ENCODE measurements around the gene HIBCH. TPM values are rescaled to one million over a fixed set of nuclear protein-coding genes. Genes with fewer than 3 reads are reported as not detected.

Gene HIBCH
- total RNA-seq, 2 experiments from 2014 or later = 15.6 to 29.7 TPM

- no peak for TF ChIP-seq CTCF (conservative IDR thresholded peaks at IDR 0.05; ENCODE audit: low read length)
- no peak for TF ChIP-seq EZH2phosphoT487 (IDR thresholded peaks at IDR 0.05; ENCODE audit: borderline replicate concordance, low read depth, low read length)
- Histone ChIP-seq H3K9me3 (ENCODE audit: low read length) (peaks cover 17% of the 10 kb centered on the region; the same call in 1 of the 2 replicates), H3K4me1 (ENCODE audit: insufficient read depth, low read length, poor library complexity, severe bottlenecking) (no peaks in the 10 kb centered on the region), H4K20me1 (ENCODE audit: insufficient read depth, low read length) (no peaks in the 10 kb centered on the region), H2AFZ (ENCODE audit: low read length) (no peak overlapping the region), H3K9me2 (ENCODE audit: insufficient read depth, low read length) (no peaks in the 10 kb centered on the region), H3K79me2 (ENCODE audit: insufficient read depth, low read depth, low read length) (no peaks in the 10 kb centered on the region), H3K36me3 (ENCODE audit: insufficient read depth, low read length) (peaks cover 39% of the 10 kb centered on the region), H3K4me3 (ENCODE audit: low read depth, low read length, poor library complexity, severe bottlenecking) (no peak overlapping the region), H3K27ac (ENCODE audit: low read depth, low read length, poor library complexity, severe bottlenecking) (no peak overlapping the region), H3K4me2 (ENCODE audit: low read length) (no peak overlapping the region)
- ChIA-PET POLR2A (interaction anchor here (0.7 kb wide), 1 partner anchor 33 kb away, joined by 3 read pairs; no protein-coding TSS in a partner anchor), CTCF (ENCODE audit: unreplicated experiment) (no interaction called here)
- BruUV-seq (replicated peaks) = no TSS peak
- intact Hi-C loops (cut with micrococcal nuclease; ENCODE audit: unreplicated experiment) = no loop called here
- no peak for DNase-seq (ENCODE audit: low spot score)
Measured at GRCh38 chr2:190256087-190256486, 63.5 kb downstream of the HIBCH start.

GRCh38 chr2:190255676-190256075 is 64.0 kb downstream of the HIBCH start:
- CTCF ChIA-PET (ENCODE audit: unreplicated experiment) = no interaction called here

More at GRCh38 chr2:190255676-190256075, 64.0 kb downstream of the HIBCH start:
- TF ChIP-seq EZH2phosphoT487 (IDR thresholded peaks at IDR 0.05; ENCODE audit: borderline replicate concordance, low read depth, low read length) (no peak), CTCF (conservative IDR thresholded peaks at IDR 0.05; ENCODE audit: low read length) (no peak)
- Histone ChIP-seq H3K4me1 (ENCODE audit: insufficient read depth, low read length, poor library complexity, severe bottlenecking) (no peaks in the 10 kb centered on the region), H3K27ac (ENCODE audit: low read depth, low read length, poor library complexity, severe bottlenecking) (no peak overlapping the region), H3K4me2 (ENCODE audit: low read length) (no peak overlapping the region), H3K4me3 (ENCODE audit: low read depth, low read length, poor library complexity, severe bottlenecking) (no peak overlapping the region), H3K9me2 (ENCODE audit: insufficient read depth, low read length) (no peaks in the 10 kb centered on the region), H4K20me1 (ENCODE audit: insufficient read depth, low read length) (no peaks in the 10 kb centered on the region), H3K9me3 (ENCODE audit: low read length) (peaks cover 17% of the 10 kb centered on the region; the same call in 1 of the 2 replicates), H2AFZ (ENCODE audit: low read length) (no peak overlapping the region), H3K79me2 (ENCODE audit: insufficient read depth, low read depth, low read length) (no peaks in the 10 kb centered on the region), H3K36me3 (ENCODE audit: insufficient read depth, low read length) (peaks cover 39% of the 10 kb centered on the region)
- no TSS peak for BruUV-seq (replicated peaks)
- intact Hi-C loops (cut with micrococcal nuclease; ENCODE audit: unreplicated experiment) = no loop called here
- no peak for DNase-seq (ENCODE audit: low spot score)
- POLR2A ChIA-PET = interaction anchor here (0.5 to 0.7 kb wide), 3 partner anchors 11 to 51 kb away, joined by 3 to 4 read pairs (median 3); no protein-coding TSS in a partner anchor
